ENCODE data around the gene HOXB2.

The HOXB2 gene

DNA sequence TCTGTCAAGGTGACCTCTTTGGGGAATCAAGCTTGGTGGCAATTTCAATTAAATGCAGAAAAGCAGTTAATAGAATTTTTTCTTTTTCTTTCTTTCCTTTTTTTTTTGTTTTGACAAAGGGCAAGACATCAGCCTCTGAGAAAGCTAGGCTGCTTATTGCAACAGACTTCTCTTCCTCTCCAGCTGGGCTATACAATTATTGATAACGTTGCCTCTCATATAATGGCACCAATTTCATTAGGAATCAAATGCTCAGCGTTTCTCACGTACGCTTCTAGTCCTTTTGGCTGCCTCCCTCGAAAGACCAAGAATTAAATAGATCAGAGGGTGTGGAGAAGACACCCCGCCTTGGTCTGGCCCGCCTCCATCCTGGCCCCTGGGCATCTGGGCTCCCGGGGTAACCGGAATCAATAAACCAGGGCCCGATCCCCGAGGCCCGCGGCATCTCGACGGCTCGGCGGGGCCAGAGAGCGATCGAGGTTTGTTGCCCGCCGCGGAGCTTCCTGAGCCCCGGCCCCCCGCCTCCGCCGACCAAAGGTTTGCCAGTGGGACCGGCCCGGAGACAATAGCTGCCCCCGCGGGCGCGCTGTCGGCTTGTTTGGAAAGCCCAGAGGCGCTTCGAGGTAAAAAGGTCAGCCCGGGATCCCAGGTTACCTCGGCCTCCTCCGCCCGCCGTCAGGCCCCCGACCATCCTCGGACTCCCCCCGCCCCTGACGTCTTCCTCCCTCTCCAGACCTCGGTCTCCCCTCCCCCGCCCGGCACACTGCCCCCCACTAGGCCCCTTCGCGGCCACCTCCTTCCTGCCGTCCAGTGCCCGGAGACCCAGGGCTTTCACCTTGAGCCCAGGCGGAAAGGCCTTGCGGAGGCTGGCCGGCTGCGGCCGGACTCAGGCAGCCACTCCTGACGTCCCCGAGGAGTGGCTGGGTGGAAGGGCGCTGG lies 18.0 kb downstream of the HOXB2 start:
- Histone ChIP-seq H3K4ac (ENCODE audit: low read depth, low read length) (peak overlapping the region; percentile 59), H3K4me2 (ENCODE audit: low read length) (peak overlapping the region; percentile 46), H3K4me1 (ENCODE audit: control insufficient read depth in 1 of 2, insufficient read depth in 2 of 2, low read length in 2 of 2) (peaks cover 31 to 39% of the 10 kb centered on the region in 2 experiments), H3K27ac (ENCODE audit: low read depth, low read length) (peak overlapping the region; percentile 73), H2AK5ac (ENCODE audit: low read length) (no peak overlapping the region), H3K18ac (ENCODE audit: low read length) (peak overlapping the region; percentile 62), H3K4me3 (ENCODE audit: low read depth, low read length) (no peak overlapping the region), H3K79me1 (ENCODE audit: low read length) (peaks cover 29% of the 10 kb centered on the region), H4K8ac (ENCODE audit: low read depth, low read length) (peak overlapping the region; percentile 87), H2BK5ac (ENCODE audit: low read depth, low read length, poor library complexity) (peak overlapping the region; percentile 68), H3K36me3 (ENCODE audit: control insufficient read depth in 1 of 2, insufficient read depth in 2 of 2, low read length in 2 of 2) (no peaks in the 10 kb centered on the region), H3K27me3 (ENCODE audit: insufficient read depth, low read length) (no peaks in the 10 kb centered on the region), H3K79me2 (ENCODE audit: control insufficient read depth, insufficient read depth, low read length, poor library complexity) (no peaks in the 10 kb centered on the region), H3K14ac (ENCODE audit: low read length) (peak overlapping the region; percentile 63), H4K12ac (ENCODE audit: low read depth, low read length) (peak overlapping the region; percentile 48), H3K9ac (ENCODE audit: low read length) (no peak overlapping the region), H2AFZ (ENCODE audit: insufficient read depth, low read length, poor library complexity) (peak overlapping the region; percentile 64), H2BK120ac (ENCODE audit: insufficient read depth, low read length, poor library complexity) (peak overlapping the region; percentile 68), H3K23ac (ENCODE audit: low read length) (no peak overlapping the region), H4K91ac (ENCODE audit: low read depth, low read length) (peak overlapping the region; percentile 91), H2BK12ac (ENCODE audit: low read length) (peak overlapping the region; percentile 94), H3K9me3 (ENCODE audit: insufficient read depth, low read depth, low read length) (no peaks in the 10 kb centered on the region)
- no CpG with 5 or more reads among the region's 59 CpGs for whole genome bisulfite sequencing (ENCODE audit: extremely low coverage, insufficient coverage, insufficient read length)
- DNase-seq: no peak

GRCh38 chr17:48523010-48523409 lies 21.9 kb downstream of the HOXB2 start:
- peaks cover 13 to 19% of the 10 kb centered on the region in 2 experiments for H3K4me1 ChIP-seq (ENCODE audit: control insufficient read depth in 1 of 2, insufficient read depth in 2 of 2, low read length in 2 of 2)
- no peak overlapping the region for H2AK5ac ChIP-seq (ENCODE audit: low read length)
- H2BK5ac ChIP-seq (ENCODE audit: low read depth, low read length, poor library complexity): no peak overlapping the region
- no peak overlapping the region for H3K18ac ChIP-seq (ENCODE audit: low read length)
- no peak overlapping the region for H3K4me3 ChIP-seq (ENCODE audit: low read depth, low read length)
- H4K12ac ChIP-seq (ENCODE audit: low read depth, low read length): no peak overlapping the region
- no peak for DNase-seq
- no peaks in the 10 kb centered on the region for H3K27me3 ChIP-seq (ENCODE audit: insufficient read depth, low read length)
- H3K9me3 ChIP-seq (ENCODE audit: insufficient read depth, low read depth, low read length): no peaks in the 10 kb centered on the region
- no peak overlapping the region for H3K23ac ChIP-seq (ENCODE audit: low read length)
- H3K27ac ChIP-seq (ENCODE audit: low read depth, low read length): no peak overlapping the region
- H4K8ac ChIP-seq (ENCODE audit: low read depth, low read length): no peak overlapping the region
- no peaks in the 10 kb centered on the region for H3K79me2 ChIP-seq (ENCODE audit: control insufficient read depth, insufficient read depth, low read length, poor library complexity)
- no peak overlapping the region for H3K4ac ChIP-seq (ENCODE audit: low read depth, low read length)
- H3K36me3 ChIP-seq (ENCODE audit: control insufficient read depth in 1 of 2, insufficient read depth in 2 of 2, low read length in 2 of 2): no peaks in the 10 kb centered on the region
- no peak overlapping the region for H2BK120ac ChIP-seq (ENCODE audit: insufficient read depth, low read length, poor library complexity)
- H3K79me1 ChIP-seq (ENCODE audit: low read length): peaks cover 12% of the 10 kb centered on the region
- no peak overlapping the region for H2AFZ ChIP-seq (ENCODE audit: insufficient read depth, low read length, poor library complexity)
- H4K91ac ChIP-seq (ENCODE audit: low read depth, low read length): no peak overlapping the region
- no peak overlapping the region for H2BK12ac ChIP-seq (ENCODE audit: low read length)
- H3K14ac ChIP-seq (ENCODE audit: low read length): no peak overlapping the region
- H3K9ac ChIP-seq (ENCODE audit: low read length): no peak overlapping the region
- H3K4me2 ChIP-seq (ENCODE audit: low read length): no peak overlapping the region
- WGBS (ENCODE audit: extremely low coverage, insufficient coverage, insufficient read length): no CpG with 5 or more reads among the region's 6 CpGs

GRCh38 chr17:48522031-48522653 lies 22.8 kb downstream of the HOXB2 start:
- Histone ChIP-seq H3K23ac (ENCODE audit: low read length) (no peak overlapping the region), H2AFZ (ENCODE audit: insufficient read depth, low read length, poor library complexity) (no peak overlapping the region), H4K12ac (ENCODE audit: low read depth, low read length) (no peak overlapping the region), H4K8ac (ENCODE audit: low read depth, low read length) (no peak overlapping the region), H3K27me3 (ENCODE audit: insufficient read depth, low read length) (no peaks in the 10 kb centered on the region), H3K14ac (ENCODE audit: low read length) (no peak overlapping the region), H3K9me3 (ENCODE audit: insufficient read depth, low read depth, low read length) (no peaks in the 10 kb centered on the region), H2BK5ac (ENCODE audit: low read depth, low read length, poor library complexity) (no peak overlapping the region), H3K79me1 (ENCODE audit: low read length) (peaks cover 5% of the 10 kb centered on the region), H2BK120ac (ENCODE audit: insufficient read depth, low read length, poor library complexity) (no peak overlapping the region), H3K4me2 (ENCODE audit: low read length) (no peak overlapping the region), H2AK5ac (ENCODE audit: low read length) (no peak overlapping the region), H2BK12ac (ENCODE audit: low read length) (no peak overlapping the region), H3K18ac (ENCODE audit: low read length) (peak overlapping the region; percentile 9), H3K9ac (ENCODE audit: low read length) (no peak overlapping the region), H4K91ac (ENCODE audit: low read depth, low read length) (no peak overlapping the region), H3K79me2 (ENCODE audit: control insufficient read depth, insufficient read depth, low read length, poor library complexity) (no peaks in the 10 kb centered on the region), H3K4ac (ENCODE audit: low read depth, low read length) (no peak overlapping the region), H3K36me3 (ENCODE audit: control insufficient read depth in 1 of 2, insufficient read depth in 2 of 2, low read length in 2 of 2) (no peaks in the 10 kb centered on the region), H3K4me1 (ENCODE audit: control insufficient read depth in 1 of 2, insufficient read depth in 2 of 2, low read length in 2 of 2) (peaks cover 6 to 12% of the 10 kb centered on the region in 2 experiments), H3K4me3 (ENCODE audit: low read depth, low read length) (no peak overlapping the region), H3K27ac (ENCODE audit: low read depth, low read length) (no peak overlapping the region)
- DNase-seq: no peak
- WGBS (ENCODE audit: extremely low coverage, insufficient coverage, insufficient read length): no CpG with 5 or more reads among the region's 8 CpGs

DNA sequence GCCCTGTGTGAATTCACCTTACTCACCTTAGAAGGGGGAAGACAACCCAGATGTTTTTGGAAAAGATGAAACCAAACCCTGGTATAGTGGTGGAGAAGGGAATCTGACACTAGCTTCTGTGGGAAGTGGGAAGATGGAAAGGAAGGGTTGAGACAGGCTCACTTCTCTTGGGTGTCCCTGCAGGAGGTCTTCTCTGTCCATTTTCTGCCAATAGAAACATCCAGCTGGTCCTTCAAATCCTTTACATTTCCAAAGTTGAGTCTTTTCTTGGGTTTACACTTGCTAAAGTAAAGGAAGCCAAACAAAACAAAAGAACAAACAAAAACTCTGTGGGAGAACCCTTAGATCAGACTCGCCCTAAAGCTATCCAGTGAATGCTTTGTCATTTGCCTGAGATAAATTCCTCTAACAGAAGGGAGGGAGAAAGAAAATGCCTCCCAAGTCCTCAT lies 24.3 kb downstream of the HOXB2 start:
- DNase-seq: no peak

More for the DNA sequence above, 24.3 kb downstream of the HOXB2 start:
- no peak overlapping the region for H3K9ac ChIP-seq (ENCODE audit: low read length)
- no peaks in the 10 kb centered on the region for H3K36me3 ChIP-seq (ENCODE audit: control insufficient read depth in 1 of 2, insufficient read depth in 2 of 2, low read length in 2 of 2)
- H3K4ac ChIP-seq (ENCODE audit: low read depth, low read length): no peak overlapping the region
- H2BK120ac ChIP-seq (ENCODE audit: insufficient read depth, low read length, poor library complexity): no peak overlapping the region
- H3K14ac ChIP-seq (ENCODE audit: low read length): no peak overlapping the region
- no peak overlapping the region for H2BK5ac ChIP-seq (ENCODE audit: low read depth, low read length, poor library complexity)
- no peak overlapping the region for H2AK5ac ChIP-seq (ENCODE audit: low read length)
- H3K23ac ChIP-seq (ENCODE audit: low read length): no peak overlapping the region
- no peak overlapping the region for H3K27ac ChIP-seq (ENCODE audit: low read depth, low read length)
- H4K12ac ChIP-seq (ENCODE audit: low read depth, low read length): no peak overlapping the region
- no peak overlapping the region for H3K4me3 ChIP-seq (ENCODE audit: low read depth, low read length)
- no peak overlapping the region for H2AFZ ChIP-seq (ENCODE audit: insufficient read depth, low read length, poor library complexity)
- no peak overlapping the region for H3K18ac ChIP-seq (ENCODE audit: low read length)
- no peaks in the 10 kb centered on the region for H3K79me2 ChIP-seq (ENCODE audit: control insufficient read depth, insufficient read depth, low read length, poor library complexity)
- peaks cover 4 to 6% of the 10 kb centered on the region in 2 experiments for H3K4me1 ChIP-seq (ENCODE audit: control insufficient read depth in 1 of 2, insufficient read depth in 2 of 2, low read length in 2 of 2)
- no peaks in the 10 kb centered on the region for H3K9me3 ChIP-seq (ENCODE audit: insufficient read depth, low read depth, low read length)
- no peak overlapping the region for H4K91ac ChIP-seq (ENCODE audit: low read depth, low read length)
- no peaks in the 10 kb centered on the region for H3K27me3 ChIP-seq (ENCODE audit: insufficient read depth, low read length)
- H3K4me2 ChIP-seq (ENCODE audit: low read length): no peak overlapping the region
- no peak overlapping the region for H2BK12ac ChIP-seq (ENCODE audit: low read length)
- H3K79me1 ChIP-seq (ENCODE audit: low read length): no peaks in the 10 kb centered on the region
- no peak overlapping the region for H4K8ac ChIP-seq (ENCODE audit: low read depth, low read length)
- no CpG with 5 or more reads among the region's 1 CpG for WGBS (ENCODE audit: extremely low coverage, insufficient coverage, insufficient read length)

Data from trophoblast cell (in vitro differentiated cells and primary cell).